RWPE2 (cell line): ENCODE results near the gene FCRLA.
"Not testable (repeated sequence)": the region's sequence is repeated elsewhere in the genome, so short reads cannot be mapped to it uniquely, and the experiment has no call there.

ENCODE experiments used
- ATAC-seq: fragments of 200-7000 bp; cut with Tn5 transposase; 3 replicates; pipeline ENCODE4 v1.9.1; 2021; ENCODE audit warnings: low read depth
- DNase-seq: peaks from one replicate; pipeline ENCODE4 v3.0.0-alpha.2; 2020; ENCODE audit warnings: low spot score
- H3K27ac ChIP-seq: fragments of 450-650 bp; 2 replicates; pipeline ENCODE4 v1.5.1; 2017; ENCODE audit warnings: mild to moderate bottlenecking; ENCODE audit not compliant: poor library complexity, severe bottlenecking
- H3K27me3 ChIP-seq: fragments of 250-450 bp; sonication (Bioruptor Pico); 2 replicates; pipeline ENCODE4 v1.5.1; 2021; ENCODE audit warnings: mild to moderate bottlenecking, moderate library complexity; ENCODE audit not compliant: insufficient read depth, poor library complexity, severe bottlenecking
- H3K36me3 ChIP-seq: fragments of 250-450 bp; sonication (Bioruptor Pico); 2 replicates; pipeline ENCODE4 v1.5.1; 2020; ENCODE audit warnings: low read depth, mild to moderate bottlenecking, moderate library complexity
- H3K4me1 ChIP-seq: fragments of 250-450 bp; sonication (Bioruptor Pico); 2 replicates; pipeline ENCODE4 v1.5.1; 2021; ENCODE audit warnings: mild to moderate bottlenecking, moderate library complexity; ENCODE audit not compliant: insufficient read depth, poor library complexity, severe bottlenecking
- H3K4me3 ChIP-seq: fragments of 250-450 bp; sonication (Bioruptor Pico); 2 replicates; pipeline ENCODE4 v1.5.1; 2021; ENCODE audit warnings: mild to moderate bottlenecking, moderate library complexity; ENCODE audit not compliant: severe bottlenecking
- H3K9me3 ChIP-seq: fragments of 250-450 bp; sonication (Bioruptor Pico); 2 replicates; pipeline ENCODE4 v1.5.1; 2021; ENCODE audit warnings: mild to moderate bottlenecking, moderate library complexity; ENCODE audit not compliant: severe bottlenecking
- TF ChIP-seq, protein P1 (sequence below): fragments of 450-650 bp; IDR thresholded peaks from one replicate; pipeline ENCODE4 v1.5.1; 2017; ENCODE audit warnings: mild to moderate bottlenecking, moderate library complexity; ENCODE audit not compliant: poor library complexity, severe bottlenecking

Gene FCRLA

DNA sequence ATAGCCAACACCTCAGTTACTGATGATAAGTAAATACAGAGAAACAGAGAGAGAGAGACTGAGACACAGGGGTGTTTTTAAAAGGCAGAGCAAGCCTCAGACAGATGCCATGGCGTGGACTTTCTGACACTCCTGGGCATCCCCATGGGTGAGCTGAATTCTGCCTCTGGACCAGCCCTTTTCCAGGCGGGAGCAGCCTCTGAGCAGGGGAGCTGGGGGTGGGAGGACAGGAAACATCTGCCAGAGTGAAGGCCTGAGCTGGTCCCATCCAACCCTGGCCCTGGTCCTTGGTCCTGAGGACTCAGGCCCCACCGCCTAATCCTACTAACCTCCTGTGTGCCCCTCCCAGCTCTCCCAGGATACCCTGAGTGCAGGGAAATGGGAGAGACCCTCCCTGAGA, 32.1 kb upstream of the FCRLA start:
- H3K27ac ChIP-seq, ATAC-seq, H3K4me1 ChIP-seq, H3K27me3 ChIP-seq, H3K36me3 ChIP-seq, H3K4me3 ChIP-seq, DNase-seq, H3K9me3 ChIP-seq: not testable (repeated sequence)

DNA sequence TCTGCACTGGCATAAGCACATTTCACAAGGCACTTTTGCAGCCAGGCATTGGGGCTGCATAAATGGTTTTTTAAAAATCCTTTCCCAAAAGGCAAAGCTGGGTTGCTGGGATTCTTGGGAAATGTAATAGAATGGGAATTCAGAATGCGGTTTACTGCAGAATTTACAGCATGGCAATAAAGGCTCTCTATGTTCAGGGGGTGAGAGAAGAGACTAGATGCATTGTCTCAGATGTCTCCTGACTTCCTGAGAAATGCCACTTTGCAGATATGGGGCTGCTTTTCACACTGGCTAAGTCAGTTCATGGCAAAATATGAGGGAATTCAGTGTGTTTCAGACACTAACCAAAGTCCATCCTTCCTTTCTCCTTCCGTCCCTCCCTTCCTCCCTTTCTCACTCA, 30.6 kb upstream of the FCRLA start:
- DNase-seq, result no peak
- no peaks in the 10 kb centered on the region for H3K36me3 ChIP-seq
- TF ChIP-seq, protein P1, sequence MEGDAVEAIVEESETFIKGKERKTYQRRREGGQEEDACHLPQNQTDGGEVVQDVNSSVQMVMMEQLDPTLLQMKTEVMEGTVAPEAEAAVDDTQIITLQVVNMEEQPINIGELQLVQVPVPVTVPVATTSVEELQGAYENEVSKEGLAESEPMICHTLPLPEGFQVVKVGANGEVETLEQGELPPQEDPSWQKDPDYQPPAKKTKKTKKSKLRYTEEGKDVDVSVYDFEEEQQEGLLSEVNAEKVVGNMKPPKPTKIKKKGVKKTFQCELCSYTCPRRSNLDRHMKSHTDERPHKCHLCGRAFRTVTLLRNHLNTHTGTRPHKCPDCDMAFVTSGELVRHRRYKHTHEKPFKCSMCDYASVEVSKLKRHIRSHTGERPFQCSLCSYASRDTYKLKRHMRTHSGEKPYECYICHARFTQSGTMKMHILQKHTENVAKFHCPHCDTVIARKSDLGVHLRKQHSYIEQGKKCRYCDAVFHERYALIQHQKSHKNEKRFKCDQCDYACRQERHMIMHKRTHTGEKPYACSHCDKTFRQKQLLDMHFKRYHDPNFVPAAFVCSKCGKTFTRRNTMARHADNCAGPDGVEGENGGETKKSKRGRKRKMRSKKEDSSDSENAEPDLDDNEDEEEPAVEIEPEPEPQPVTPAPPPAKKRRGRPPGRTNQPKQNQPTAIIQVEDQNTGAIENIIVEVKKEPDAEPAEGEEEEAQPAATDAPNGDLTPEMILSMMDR, result no peak
- no peak overlapping the region for H3K27ac ChIP-seq
- no peaks in the 10 kb centered on the region for H3K9me3 ChIP-seq
- no peak overlapping the region for H3K4me3 ChIP-seq
- no peaks in the 10 kb centered on the region for H3K4me1 ChIP-seq
- no peak for ATAC-seq
- no peaks in the 10 kb centered on the region for H3K27me3 ChIP-seq

DNA sequence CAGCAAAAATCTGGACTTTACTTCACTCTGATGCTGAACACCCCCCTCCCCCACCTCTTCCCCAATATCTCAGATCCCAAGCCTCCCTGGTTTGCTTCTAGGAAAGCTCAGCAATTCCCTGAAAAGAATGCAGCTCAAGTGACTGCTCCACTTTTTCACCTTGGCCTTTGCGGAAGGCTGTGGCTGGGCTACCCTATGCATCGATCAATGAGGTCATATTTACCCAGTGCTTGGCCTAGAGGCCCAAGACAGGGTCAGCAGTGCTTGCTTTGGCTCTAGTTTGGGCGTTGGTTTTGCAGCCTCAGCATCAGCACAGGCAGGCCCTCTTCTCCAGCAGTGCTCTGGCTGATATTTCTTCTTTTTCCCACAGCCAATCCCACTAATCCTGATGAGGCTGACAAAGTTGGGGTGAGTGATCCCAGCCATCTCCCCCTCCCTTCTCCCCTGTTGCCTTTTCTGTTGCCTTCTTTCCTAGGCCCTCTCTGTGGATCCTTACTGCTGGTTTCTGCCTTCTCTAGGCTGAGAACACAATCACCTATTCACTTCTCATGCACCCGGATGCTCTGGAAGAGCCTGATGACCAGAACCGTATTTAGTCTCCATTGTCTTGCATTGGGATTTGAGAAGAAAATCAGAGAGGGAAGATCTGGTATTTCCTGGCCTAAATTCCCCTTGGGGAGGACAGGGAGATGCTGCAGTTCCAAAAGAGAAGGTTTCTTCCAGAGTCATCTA, 29.9 kb upstream of the FCRLA start:
- Histone ChIP-seq H3K4me1 (no peaks in the 10 kb centered on the region), H3K27ac (no peak overlapping the region), H3K36me3 (no peaks in the 10 kb centered on the region), H3K27me3 (no peaks in the 10 kb centered on the region), H3K4me3 (no peak overlapping the region), H3K9me3 (no peaks in the 10 kb centered on the region)
- ATAC-seq (no peak), DNase-seq (no peak)
- TF ChIP-seq, protein P1, result no peak

- H3K36me3 ChIP-seq, result no peaks in the 10 kb centered on the region
- DNase-seq (no peak), ATAC-seq (no peak)
- TF ChIP-seq, protein P1, result no peak
- H3K4me1 ChIP-seq, result no peaks in the 10 kb centered on the region
- H3K4me3 ChIP-seq, result no peak overlapping the region
- no peaks in the 10 kb centered on the region for H3K27me3 ChIP-seq
- H3K27ac ChIP-seq, result no peak overlapping the region
- no peaks in the 10 kb centered on the region for H3K9me3 ChIP-seq
Measured at GRCh38 chr1:161678500-161678899, 28.5 kb upstream of the FCRLA start.

- Histone ChIP-seq H3K4me1 (no peaks in the 10 kb centered on the region), H3K27ac (no peak overlapping the region), H3K27me3 (no peaks in the 10 kb centered on the region), H3K36me3 (no peaks in the 10 kb centered on the region), H3K4me3 (no peak overlapping the region), H3K9me3 (no peaks in the 10 kb centered on the region)
- ATAC-seq (no peak), DNase-seq (no peak)
- TF ChIP-seq, protein P1, result no peak
Measured at GRCh38 chr1:161681879-161682278, 25.1 kb upstream of the FCRLA start.
